Bronchial smooth muscle cell (primary cell): ENCODE measurements around the gene ZEB1. TPM values are rescaled to one million over a fixed set of nuclear protein-coding genes. Genes with fewer than 3 reads are reported as not detected.

ENCODE experiments used
- total RNA-seq: library from RNA; depleted of rRNA; stranded (reverse); fragments of >200 nt; gene quantifications from 2 replicates; pipeline ENCODE4 v1.2.1, GENCODE V29; 2014

Gene ZEB1
- total RNA-seq = 133 and 337 TPM in 2 replicates

DNA sequence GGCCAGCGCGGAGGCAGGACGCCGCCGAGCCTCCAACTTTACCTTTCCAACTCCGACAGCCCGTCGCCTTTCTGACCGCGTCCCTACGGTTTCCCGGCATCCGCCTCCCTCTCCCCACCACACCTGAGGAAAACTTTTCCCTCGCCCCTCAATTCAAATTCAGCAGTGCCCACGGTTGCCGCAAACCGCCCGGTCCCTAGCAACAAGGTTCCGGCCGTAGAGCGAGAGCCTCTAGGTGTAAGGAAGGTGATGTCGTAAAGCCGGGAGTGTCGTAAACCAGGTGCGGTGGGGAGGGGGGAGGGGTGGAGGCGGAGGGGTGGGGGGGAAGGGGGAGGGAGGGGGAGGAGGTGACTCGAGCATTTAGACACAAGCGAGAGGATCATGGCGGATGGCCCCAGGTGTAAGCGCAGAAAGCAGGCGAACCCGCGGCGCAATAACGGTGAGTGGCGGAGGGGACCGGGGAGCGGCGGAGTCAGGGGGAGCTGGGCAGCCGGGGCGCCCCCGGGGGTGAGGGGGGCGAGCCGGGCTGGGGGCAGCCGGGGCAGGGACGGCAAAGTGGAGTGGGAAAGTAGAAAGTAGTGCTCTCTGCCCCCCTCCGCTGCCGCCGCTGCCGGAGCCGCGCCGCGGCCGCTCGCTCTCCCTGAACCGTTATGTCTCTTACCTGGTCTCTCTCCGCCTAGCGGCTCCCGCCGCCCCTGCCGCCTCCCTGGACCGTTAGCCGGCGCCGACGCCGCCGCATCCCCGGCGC is at the start of gene ZEB1:
Gene ZEB1 (plus strand): TSS at position 363 of the 748 bp plus-strand sequence. CDS start 19 bp downstream, at position 382.

